ENCODE data around the gene EIF2B4.
A peak's percentile ranks its signal among the peaks of the same experiment; 100 is the strongest.

GRCh38 chr2:27354597-27354927 lies 15.6 kb downstream of the EIF2B4 start:
- TF ChIP-seq BHLHE40 (IDR thresholded peaks at IDR 0.05; ENCODE audit: borderline replicate concordance) (no peak), FOXM1 (IDR thresholded peaks at IDR 0.05; ENCODE audit: borderline replicate concordance) (no peak), PKNOX1 (IDR thresholded peaks at IDR 0.05) (peak; percentile 57; the same call in 1 of the 2 replicates), ARNT (IDR thresholded peaks at IDR 0.05) (no peak), NFRKB (IDR thresholded peaks at IDR 0.05) (no peak), FOXA1 (IDR thresholded peaks at IDR 0.05) (no peak), SUZ12 (IDR thresholded peaks at IDR 0.05) (no peak)
